NCI-H226 (cell line): ENCODE measurements around the gene DBN1.

Source experiments
- DNase-seq: peaks from one replicate; pipeline ENCODE4 v3.0.0-alpha.2; 2015

DBN1 gene

GRCh38 chr5:177455661-177456590 is 17.5 kb downstream of the DBN1 start:
- DNase-seq = peak; percentile 72

GRCh38 chr5:177455036-177455660 is 18.3 kb downstream of the DBN1 start:
- DNase-seq = peak; percentile 69

GRCh38 chr5:177454397-177455035 is 18.9 kb downstream of the DBN1 start:
- peak; percentile 82 for DNase-seq

- no peak for DNase-seq
Observed at GRCh38 chr5:177453852-177454396, 19.5 kb downstream of the DBN1 start.

GRCh38 chr5:177452688-177453638 is 20.5 kb downstream of the DBN1 start:
- no peak for DNase-seq

GRCh38 chr5:177450667-177451424 is 22.6 kb downstream of the DBN1 start:
- DNase-seq = no peak

GRCh38 chr5:177449140-177450061 is 24.0 kb downstream of the DBN1 start:
- DNase-seq = no peak

- DNase-seq = no peak
Observed at GRCh38 chr5:177448244-177448950, 25.0 kb downstream of the DBN1 start.

GRCh38 chr5:177447611-177448243 is 25.7 kb downstream of the DBN1 start:
- peak; percentile 97 for DNase-seq

GRCh38 chr5:177447066-177447610 is 26.3 kb downstream of the DBN1 start:
- peak; percentile 52 for DNase-seq

GRCh38 chr5:177446200-177447065 is 27.0 kb downstream of the DBN1 start, which contains the start of gene PRR7:
Gene PRR7, plus strand, starts transcription at chr5:177446814. Its CDS starts 8,254 bp downstream, at chr5:177455068.
- DNase-seq = peak; percentile 53

- no peak for DNase-seq
Observed at GRCh38 chr5:177445917-177446199, 27.6 kb downstream of the DBN1 start.

- DNase-seq = no peak
Observed at GRCh38 chr5:177445052-177445916, 28.1 kb downstream of the DBN1 start.

GRCh38 chr5:177444106-177445051 is 29.1 kb downstream of the DBN1 start:
- DNase-seq = no peak

- DNase-seq = no peak
Observed at GRCh38 chr5:177443144-177443983, 30.1 kb downstream of the DBN1 start.
